Smooth muscle cell (in vitro differentiated cells): ENCODE results near the gene PEA15. TPM values are rescaled to one million over a fixed set of nuclear protein-coding genes. Genes with fewer than 3 reads are reported as not detected.

Experiments used
- DNase-seq: peaks from one replicate; lab custom pipeline; 2025; ENCODE audit not compliant: unreplicated experiment; lab: John Stamatoyannopoulos, UW
- H2AFZ ChIP-seq: fragments of 200-600 bp; sonication (generic); 2 replicates; pipeline ENCODE4 v1.6.0; 2016; ENCODE audit warnings: antibody characterized with exemption, low read depth, mild to moderate bottlenecking
- H3F3A ChIP-seq: fragments of 200-600 bp; sonication (generic); 2 replicates; pipeline ENCODE4 v1.6.0; 2017; ENCODE audit warnings: antibody characterized with exemption, low read depth
- H3K27ac ChIP-seq: fragments of 200-600 bp; sonication (generic); 2 replicates; pipeline ENCODE4 v1.5.1; 2016; ENCODE audit warnings: low read depth, mild to moderate bottlenecking
- H3K27me3 ChIP-seq: fragments of 200-600 bp; sonication (generic); 2 replicates; pipeline ENCODE4 v1.6.1; 2016; ENCODE audit warnings: low read depth, mild to moderate bottlenecking
- H3K36me3 ChIP-seq: fragments of 200-600 bp; sonication (generic); 2 replicates; pipeline ENCODE4 v1.5.1; 2016; ENCODE audit warnings: low read depth
- H3K4me1 ChIP-seq: fragments of 200-600 bp; sonication (generic); 2 replicates; pipeline ENCODE4 v1.5.1; 2016; ENCODE audit warnings: low read depth
- H3K4me2 ChIP-seq: fragments of 200-600 bp; sonication (generic); 2 replicates; pipeline ENCODE4 v1.6.0; 2016; ENCODE audit warnings: mild to moderate bottlenecking
- H3K4me3 ChIP-seq: fragments of 200-600 bp; sonication (generic); 2 replicates; pipeline ENCODE4 v1.5.1; 2016; ENCODE audit warnings: mild to moderate bottlenecking
- H3K79me2 ChIP-seq: fragments of 200-600 bp; sonication (generic); 2 replicates; pipeline ENCODE4 v1.6.0; 2016; ENCODE audit warnings: low read depth, mild to moderate bottlenecking
- H3K9ac ChIP-seq: fragments of 200-600 bp; sonication (generic); 2 replicates; pipeline ENCODE4 v1.6.0; 2016; ENCODE audit warnings: low read depth
- H3K9me3 ChIP-seq: fragments of 200-600 bp; sonication (generic); replicated peaks from 2 replicates; pipeline ENCODE4 v1.5.1; 2016; ENCODE audit warnings: low read depth
- H4K20me1 ChIP-seq: fragments of 200-600 bp; sonication (generic); 2 replicates; pipeline ENCODE4 v1.6.0; 2016; ENCODE audit warnings: low read depth
- WGBS: methylation state at CpG from one replicate; pipeline ENCODE4 v1.1.7; 2016; ENCODE audit warnings: low lambda C conversion rate; 5-methylcytosine and 5-hydroxymethylcytosine counted together
- polyA plus RNA-seq: library from polyadenylated mRNA; unstranded; fragments of >200 nt; fragmentation: Nextera tagmentation; extraction: Ambion mirVana; gene quantifications from 2 replicates; pipeline ENCODE4 v1.2.1, GENCODE V29; 2016
- total RNA-seq: library from RNA; depleted of rRNA; stranded (reverse); fragments of >200 nt; gene quantifications from 2 replicates; pipeline ENCODE4 v1.2.3, GENCODE V29; 2014
- TF ChIP-seq, protein P1 (sequence below): fragments of 200-600 bp; sonication (generic); IDR thresholded peaks from 2 replicates; pipeline ENCODE4 v1.5.1; 2017; ENCODE audit warnings: borderline replicate concordance, mild to moderate bottlenecking, antibody characterized with exemption; ENCODE audit not compliant: insufficient read depth, poor library complexity, severe bottlenecking

PEA15 gene
- total and polyA plus RNA-seq, 2 experiments from 2014 or later: 73.1 to 115 TPM

- no peaks in the 10 kb centered on the region for H3K27me3 ChIP-seq
- H3K9ac ChIP-seq: no peak overlapping the region
- H3F3A ChIP-seq: no peaks in the 10 kb centered on the region
- no peaks in the 10 kb centered on the region for H3K36me3 ChIP-seq
- no peak overlapping the region for H3K27ac ChIP-seq
- DNase-seq: no peak
- H2AFZ ChIP-seq: no peak overlapping the region
- TF ChIP-seq, protein P1, sequence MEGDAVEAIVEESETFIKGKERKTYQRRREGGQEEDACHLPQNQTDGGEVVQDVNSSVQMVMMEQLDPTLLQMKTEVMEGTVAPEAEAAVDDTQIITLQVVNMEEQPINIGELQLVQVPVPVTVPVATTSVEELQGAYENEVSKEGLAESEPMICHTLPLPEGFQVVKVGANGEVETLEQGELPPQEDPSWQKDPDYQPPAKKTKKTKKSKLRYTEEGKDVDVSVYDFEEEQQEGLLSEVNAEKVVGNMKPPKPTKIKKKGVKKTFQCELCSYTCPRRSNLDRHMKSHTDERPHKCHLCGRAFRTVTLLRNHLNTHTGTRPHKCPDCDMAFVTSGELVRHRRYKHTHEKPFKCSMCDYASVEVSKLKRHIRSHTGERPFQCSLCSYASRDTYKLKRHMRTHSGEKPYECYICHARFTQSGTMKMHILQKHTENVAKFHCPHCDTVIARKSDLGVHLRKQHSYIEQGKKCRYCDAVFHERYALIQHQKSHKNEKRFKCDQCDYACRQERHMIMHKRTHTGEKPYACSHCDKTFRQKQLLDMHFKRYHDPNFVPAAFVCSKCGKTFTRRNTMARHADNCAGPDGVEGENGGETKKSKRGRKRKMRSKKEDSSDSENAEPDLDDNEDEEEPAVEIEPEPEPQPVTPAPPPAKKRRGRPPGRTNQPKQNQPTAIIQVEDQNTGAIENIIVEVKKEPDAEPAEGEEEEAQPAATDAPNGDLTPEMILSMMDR: no peak
- no peaks in the 10 kb centered on the region for H4K20me1 ChIP-seq
- H3K9me3 ChIP-seq: no peaks in the 10 kb centered on the region
- 96% methylated on average over 4 of the region's 4 CpGs for WGBS
- H3K79me2 ChIP-seq: no peaks in the 10 kb centered on the region
- no peak overlapping the region for H3K4me2 ChIP-seq
- H3K4me1 ChIP-seq: peaks cover 17% of the 10 kb centered on the region
- no peak overlapping the region for H3K4me3 ChIP-seq
Observed at GRCh38 chr1:160179336-160179735, 25.8 kb upstream of the PEA15 start.

- H3K27me3 ChIP-seq: no peaks in the 10 kb centered on the region
- no peak overlapping the region for H3K27ac ChIP-seq
- DNase-seq: no peak
- H3K4me2 ChIP-seq: no peak overlapping the region
- no peaks in the 10 kb centered on the region for H3F3A ChIP-seq
- TF ChIP-seq, protein P1: no peak
- H3K4me3 ChIP-seq: no peak overlapping the region
- no peak overlapping the region for H3K9ac ChIP-seq
- H2AFZ ChIP-seq: no peak overlapping the region
- H3K36me3 ChIP-seq: no peaks in the 10 kb centered on the region
- no peaks in the 10 kb centered on the region for H4K20me1 ChIP-seq
- H3K9me3 ChIP-seq: no peaks in the 10 kb centered on the region
- H3K4me1 ChIP-seq: no peaks in the 10 kb centered on the region
- WGBS: 91% methylated on average over 7 of the region's 7 CpGs
- no peaks in the 10 kb centered on the region for H3K79me2 ChIP-seq
Observed at GRCh38 chr1:160186246-160186645, 18.9 kb upstream of the PEA15 start.

DNA sequence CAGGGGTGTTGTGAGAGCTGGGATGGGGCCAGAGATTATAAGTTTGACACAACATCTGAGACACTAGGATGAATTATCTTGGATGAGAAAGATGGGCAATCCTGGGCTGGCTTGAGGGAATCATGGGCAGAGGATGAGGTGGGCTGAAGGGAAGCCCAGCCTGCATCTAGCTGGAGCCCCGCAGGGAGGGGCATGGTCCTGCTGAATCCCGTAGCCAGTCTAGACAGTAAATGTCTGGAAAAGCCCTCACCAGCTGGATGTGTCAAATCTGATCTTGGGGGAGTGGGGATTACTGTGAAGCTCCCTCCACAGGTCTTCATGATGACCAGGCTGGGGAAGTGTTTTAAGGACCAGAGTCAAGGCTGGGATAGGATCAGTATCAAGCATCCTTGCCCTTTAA, 18.5 kb upstream of the PEA15 start:
- H3K9me3 ChIP-seq: no peaks in the 10 kb centered on the region
- WGBS: 60% methylated on average over 2 of the region's 2 CpGs
- TF ChIP-seq, protein P1: no peak

DNA sequence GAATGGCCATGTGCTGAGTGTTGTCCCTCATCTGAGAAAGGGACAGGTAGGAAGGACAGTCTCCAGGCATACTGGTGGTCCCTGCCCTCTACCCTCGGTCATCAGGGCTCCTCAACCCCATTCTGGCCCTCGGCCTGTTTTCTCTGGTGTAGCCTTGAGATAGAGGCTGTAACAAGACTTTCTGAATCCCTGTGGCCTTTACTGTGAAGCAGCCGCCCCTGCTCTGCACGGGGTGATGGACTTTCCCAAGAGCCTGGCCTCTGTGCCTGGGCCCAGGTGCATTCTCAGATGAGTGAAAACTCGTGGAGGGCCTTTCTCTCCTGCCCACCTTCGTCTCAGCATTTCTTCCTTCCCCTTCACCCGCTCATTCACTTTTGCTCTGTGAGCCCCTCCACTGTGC, 17.8 kb upstream of the PEA15 start:
- no peak overlapping the region for H3K4me2 ChIP-seq
- H3K79me2 ChIP-seq: no peaks in the 10 kb centered on the region
- no peak for DNase-seq
- H3F3A ChIP-seq: no peaks in the 10 kb centered on the region
- no peak overlapping the region for H3K9ac ChIP-seq
- H3K27me3 ChIP-seq: no peaks in the 10 kb centered on the region
- H3K4me3 ChIP-seq: no peak overlapping the region
- no peaks in the 10 kb centered on the region for H4K20me1 ChIP-seq
- H2AFZ ChIP-seq: no peak overlapping the region
- H3K9me3 ChIP-seq: no peaks in the 10 kb centered on the region
- 88% methylated on average over 7 of the region's 7 CpGs for WGBS
- TF ChIP-seq, protein P1: no peak
- H3K27ac ChIP-seq: no peak overlapping the region
- no peaks in the 10 kb centered on the region for H3K36me3 ChIP-seq
- peaks cover under 1% of the 10 kb centered on the region for H3K4me1 ChIP-seq

More for the DNA sequence above, 18.5 kb upstream of the PEA15 start:
- H3K27ac ChIP-seq: no peak overlapping the region
- no peak overlapping the region for H3K4me3 ChIP-seq
- no peaks in the 10 kb centered on the region for H4K20me1 ChIP-seq
- H3K27me3 ChIP-seq: no peaks in the 10 kb centered on the region
- no peaks in the 10 kb centered on the region for H3F3A ChIP-seq
- H3K4me2 ChIP-seq: no peak overlapping the region
- H3K79me2 ChIP-seq: no peaks in the 10 kb centered on the region
- no peaks in the 10 kb centered on the region for H3K36me3 ChIP-seq
- no peak overlapping the region for H3K9ac ChIP-seq
- DNase-seq: no peak
- no peaks in the 10 kb centered on the region for H3K4me1 ChIP-seq
- no peak overlapping the region for H2AFZ ChIP-seq
